Measurements from ENCODE around the gene FIBP.

Gene FIBP

GRCh38 chr11:65887723-65888162 is 528 bp downstream of the FIBP start:
- no peak for DNase-seq

GRCh38 chr11:65886826-65887722 is 1.2 kb downstream of the FIBP start:
- no peak for DNase-seq

- no peak for DNase-seq
These were observed 2.3 kb downstream of the FIBP start for GRCh38 chr11:65885808-65886536.

DNA sequence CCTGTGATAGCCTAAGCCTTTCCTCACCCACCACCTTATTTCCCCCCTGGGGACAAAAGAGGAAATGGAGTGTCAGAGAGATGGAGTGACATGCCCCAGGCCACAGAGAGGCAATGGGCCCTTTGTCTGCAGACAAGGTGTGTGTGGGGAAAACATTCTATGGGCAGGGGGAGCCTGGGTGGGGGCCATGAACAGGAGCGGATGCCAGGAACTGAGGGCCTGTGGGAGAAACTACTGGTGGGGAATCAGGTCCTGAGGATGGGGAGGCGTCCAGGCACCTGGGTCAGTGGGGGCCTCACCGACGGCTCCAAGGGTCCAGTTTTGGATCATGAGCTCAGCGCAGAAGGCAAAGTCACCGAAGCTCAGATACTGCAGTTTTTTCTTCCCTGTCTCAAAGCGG is 3.0 kb downstream of the FIBP start:
- no peak for DNase-seq

DNA sequence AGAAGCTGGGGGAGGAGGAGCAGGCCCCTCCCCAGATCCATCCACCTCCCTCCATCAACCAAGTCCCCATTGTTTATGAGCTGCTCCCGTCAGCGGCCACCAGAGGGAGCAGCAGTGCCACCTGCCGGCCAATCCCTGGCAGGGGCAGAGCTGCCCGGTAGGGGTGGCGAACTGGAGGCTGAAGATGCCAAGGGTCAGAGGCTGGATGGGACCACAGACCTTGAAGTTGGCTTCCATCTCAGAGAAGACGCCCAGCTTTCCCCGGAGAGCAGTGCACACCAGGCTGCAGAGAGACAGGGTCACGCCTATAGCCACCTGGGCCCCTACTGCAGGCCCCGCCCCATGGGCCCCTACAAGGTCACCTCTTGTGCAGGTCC is 3.6 kb downstream of the FIBP start:
- DNase-seq: peak; percentile 86

DNA sequence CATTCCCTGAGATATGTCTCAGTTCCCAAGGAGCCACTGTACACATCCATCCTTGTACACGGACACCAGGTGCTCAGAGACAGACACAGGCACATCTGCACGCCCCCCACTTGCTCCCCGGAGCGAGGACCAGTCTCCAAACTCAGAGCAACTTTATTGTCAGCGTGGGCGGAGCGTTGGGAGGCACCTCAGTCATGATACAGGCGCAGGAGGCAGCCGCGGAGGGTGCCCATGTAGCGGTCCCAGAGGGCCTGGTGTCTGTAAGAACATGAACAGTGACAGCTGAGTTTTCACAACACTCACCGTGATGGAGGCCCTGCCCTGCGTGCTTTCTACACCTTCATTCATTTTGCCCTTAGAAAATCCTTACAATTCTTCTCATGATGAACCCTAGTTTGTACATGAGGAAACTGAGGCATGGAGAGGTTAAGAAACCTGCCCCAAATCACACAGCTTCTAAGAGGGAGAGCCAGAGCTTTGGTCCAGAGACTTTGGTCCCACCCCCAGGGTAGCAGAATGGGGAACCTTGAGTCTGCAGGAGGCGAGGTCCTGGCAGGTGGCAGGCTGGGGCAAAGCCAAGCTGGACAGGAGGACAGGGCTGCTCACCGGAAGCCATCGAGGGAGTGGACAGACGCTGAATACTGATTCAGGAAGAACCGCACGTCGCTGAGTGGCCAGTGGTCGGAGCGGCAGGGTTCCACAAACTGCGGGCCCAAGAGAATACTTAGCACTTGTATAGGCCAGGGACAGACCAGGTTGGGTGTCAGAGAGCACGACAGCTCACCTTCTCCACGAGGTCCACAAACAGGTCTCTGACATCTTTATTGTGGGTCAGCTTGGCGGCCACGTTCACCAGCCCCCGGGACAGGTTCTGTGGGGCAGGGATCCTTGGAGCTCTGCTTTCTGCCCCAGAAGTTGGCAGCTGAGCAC is 4.2 kb downstream of the FIBP start:
- no peak for DNase-seq

DNA sequence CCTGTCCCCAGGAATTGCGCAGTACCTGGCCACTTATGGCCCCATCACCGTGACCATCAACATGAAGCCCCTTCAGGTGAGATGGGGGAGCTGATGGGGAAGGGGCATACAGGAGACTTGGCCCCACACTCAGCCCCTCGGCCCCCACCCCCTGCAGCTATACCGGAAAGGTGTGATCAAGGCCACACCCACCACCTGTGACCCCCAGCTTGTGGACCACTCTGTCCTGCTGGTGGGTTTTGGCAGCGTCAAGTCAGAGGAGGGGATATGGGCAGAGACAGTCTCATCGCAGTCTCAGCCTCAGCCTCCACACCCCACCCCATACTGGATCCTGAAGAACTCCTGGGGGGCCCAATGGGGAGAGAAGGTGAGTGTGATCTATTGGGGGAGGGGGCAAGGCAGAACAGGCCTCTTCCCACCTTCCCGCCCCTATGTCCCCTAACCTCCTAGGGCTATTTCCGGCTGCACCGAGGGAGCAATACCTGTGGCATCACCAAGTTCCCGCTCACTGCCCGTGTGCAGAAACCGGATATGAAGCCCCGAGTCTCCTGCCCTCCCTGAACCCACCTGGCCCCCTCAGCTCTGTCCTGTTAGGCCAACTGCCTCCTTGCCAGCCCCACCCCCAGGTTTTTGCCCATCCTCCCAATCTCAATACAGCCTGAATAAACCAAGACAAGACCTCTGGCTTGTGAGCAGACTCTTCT is 5.1 kb downstream of the FIBP start:
- DNase-seq: no peak

DNA sequence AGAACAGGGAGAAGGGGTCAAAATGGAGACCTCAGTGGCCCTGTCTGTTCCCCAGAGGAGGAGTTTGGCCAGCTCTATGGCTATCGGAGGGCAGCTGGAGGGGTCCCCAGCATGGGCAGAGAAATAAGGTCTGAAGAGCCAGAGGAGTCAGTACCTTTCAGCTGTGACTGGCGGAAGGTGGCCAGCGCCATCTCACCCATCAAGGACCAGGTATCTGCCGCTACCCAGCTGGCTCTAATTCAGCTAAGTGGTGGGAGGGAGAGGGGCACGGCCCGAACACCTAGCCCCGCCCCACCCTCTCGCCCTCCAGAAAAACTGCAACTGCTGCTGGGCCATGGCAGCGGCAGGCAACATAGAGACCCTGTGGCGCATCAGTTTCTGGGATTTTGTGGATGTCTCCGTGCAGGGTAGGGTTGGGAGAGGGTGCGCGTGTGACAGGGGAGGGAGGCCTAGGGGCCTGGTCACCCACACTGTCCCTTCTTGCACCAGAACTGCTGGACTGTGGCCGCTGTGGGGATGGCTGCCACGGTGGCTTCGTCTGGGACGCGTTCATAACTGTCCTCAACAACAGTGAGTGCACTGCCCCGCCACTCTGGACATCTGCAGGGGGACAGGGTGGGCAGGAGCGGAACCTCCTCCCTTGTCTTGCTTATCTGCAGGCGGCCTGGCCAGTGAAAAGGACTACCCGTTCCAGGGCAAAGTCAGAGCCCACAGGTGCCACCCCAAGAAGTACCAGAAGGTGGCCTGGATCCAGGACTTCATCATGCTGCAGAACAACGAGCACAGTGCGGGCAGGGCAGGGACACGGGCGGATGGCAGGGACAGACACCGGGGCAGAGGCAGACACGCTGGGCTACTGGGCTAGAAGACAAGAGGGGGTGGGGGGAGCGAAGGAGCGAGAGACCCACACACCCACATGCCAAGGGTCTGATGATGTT is 5.9 kb downstream of the FIBP start:
- no peak for DNase-seq

- no peak for DNase-seq
These were observed 7.3 kb downstream of the FIBP start for GRCh38 chr11:65880844-65881421.

- no peak for DNase-seq
These were observed 8.2 kb downstream of the FIBP start for GRCh38 chr11:65880027-65880426.

GRCh38 chr11:65879617-65880016 is 8.7 kb downstream of the FIBP start, which contains the start of gene CTSW:
CTSW (plus strand) TSS chr11:65879837; CDS start chr11:65879855, 18 bp downstream.
- DNase-seq: no peak

GRCh38 chr11:65873318-65874156 is 14.7 kb downstream of the FIBP start:
- peak; percentile 97 for DNase-seq

GRCh38 chr11:65872586-65873317 is 15.5 kb downstream of the FIBP start, which contains the start of gene EFEMP2:
EFEMP2 (minus strand) TSS chr11:65872800; CDS start chr11:65872354, 446 bp downstream.
- DNase-seq: no peak

DNA sequence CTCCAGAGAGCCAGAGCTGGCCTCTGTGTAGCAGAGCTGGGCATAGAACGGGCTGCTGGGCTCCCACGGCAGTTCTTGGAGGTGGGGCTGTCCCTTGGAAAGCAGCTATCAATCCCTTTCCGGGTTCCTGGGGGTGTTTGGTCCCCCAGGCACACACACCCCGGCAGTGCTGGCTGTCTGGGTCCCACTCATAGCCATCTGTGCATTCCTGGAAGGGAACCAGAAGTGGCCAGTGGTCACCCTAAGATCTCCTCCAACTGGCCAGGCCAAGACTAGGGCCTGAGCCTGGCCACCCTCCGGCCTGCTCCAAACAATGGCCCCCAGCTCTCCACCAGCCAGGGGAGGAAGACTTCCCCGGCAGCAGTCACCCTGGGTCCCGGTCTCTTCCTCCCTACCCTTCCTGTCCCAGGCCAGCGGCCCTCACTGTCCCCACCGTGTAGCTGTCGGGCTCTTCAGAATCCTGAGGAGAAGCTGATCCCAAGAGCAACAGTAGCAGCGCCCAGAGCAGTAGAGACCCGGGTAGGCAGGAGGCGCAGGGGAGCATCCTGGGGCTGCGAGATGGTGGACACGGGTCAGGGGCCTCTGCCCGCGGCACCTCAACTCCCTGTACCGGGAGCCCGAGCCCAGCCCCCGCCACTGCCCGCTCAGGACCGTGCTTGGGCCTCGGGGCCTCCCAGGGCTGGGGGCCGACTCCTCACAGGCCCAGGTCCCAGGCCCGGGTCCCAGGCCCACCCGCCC is 16.3 kb downstream of the FIBP start:
- peak; percentile 78 for DNase-seq

DNA sequence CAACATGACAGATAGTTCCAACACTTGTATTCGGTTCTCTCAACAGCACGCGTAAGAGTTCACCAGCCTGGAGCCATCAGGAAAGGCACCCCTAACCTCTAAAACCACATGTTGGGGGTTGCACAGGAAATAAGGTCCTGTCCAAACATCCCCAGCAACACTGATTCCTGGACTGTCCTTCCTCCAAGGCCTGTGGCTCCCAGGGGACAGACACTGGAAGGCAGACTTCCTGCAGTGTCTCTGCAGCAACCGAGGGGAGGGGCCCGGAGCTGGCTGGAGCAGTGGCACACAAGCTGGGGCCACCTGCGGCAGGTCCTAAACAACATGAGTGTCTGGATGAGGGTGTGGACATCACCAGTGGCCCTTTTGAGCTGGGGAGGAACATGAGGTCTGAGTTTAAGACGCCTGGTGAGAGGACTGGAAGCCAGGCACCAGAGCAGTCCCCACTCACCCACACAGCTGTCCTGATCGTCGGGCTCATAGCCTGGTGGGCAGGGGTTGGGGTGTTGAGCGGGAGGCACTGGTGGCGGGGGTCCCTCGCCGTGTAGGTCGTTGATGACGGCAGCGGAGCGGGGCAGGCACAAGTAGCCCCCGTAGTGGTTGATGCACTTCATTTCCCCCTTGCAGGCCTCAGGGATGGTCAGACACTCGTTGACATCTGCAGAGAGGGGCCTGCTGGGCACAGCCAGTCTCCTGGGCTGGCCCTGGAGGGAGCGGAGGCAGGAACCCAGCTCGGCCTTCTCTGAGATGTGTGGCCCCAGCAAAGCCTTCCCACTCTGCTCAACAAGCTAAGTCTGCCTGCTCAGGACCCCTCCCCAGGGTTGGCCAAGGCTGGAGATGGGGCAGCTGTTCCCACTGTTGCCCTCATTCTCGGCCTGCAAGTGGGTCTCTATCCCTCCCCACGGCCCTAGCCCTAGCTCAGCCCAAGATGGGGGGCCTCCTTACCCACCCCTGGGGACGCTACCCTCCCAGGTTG is 17.3 kb downstream of the FIBP start:
- no peak for DNase-seq

DNA sequence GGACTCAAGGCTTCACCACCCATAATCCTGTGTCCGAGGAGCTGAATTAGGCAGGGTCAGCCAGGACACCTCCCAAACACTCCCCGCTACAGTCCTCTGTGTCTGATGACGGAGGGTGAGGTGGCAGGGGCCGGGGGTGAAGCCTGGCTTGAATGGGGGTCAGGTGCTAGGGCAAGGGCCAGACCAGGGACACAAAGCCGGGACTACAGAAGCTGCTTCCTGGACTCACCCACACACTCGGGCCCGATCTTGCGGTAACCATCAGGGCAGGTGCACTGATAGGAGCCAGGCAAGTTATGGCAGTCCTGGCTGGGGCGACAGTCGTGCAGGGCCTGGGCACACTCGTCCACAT is 18.0 kb downstream of the FIBP start:
- no peak for DNase-seq
